CD4-positive, alpha-beta T cell treated with Interleukin-15 for 4 hours (primary cell): ENCODE measurements around the gene AKR1B15.
"Not testable (repeated sequence)": the region's sequence is repeated elsewhere in the genome, so short reads cannot be mapped to it uniquely, and the experiment has no call there.

ENCODE experiments used
- DNase-seq: peaks from one replicate; pipeline ENCODE4 v3.0.0-alpha.2; 2020; ENCODE audit warnings: low spot score

AKR1B15 gene

DNA sequence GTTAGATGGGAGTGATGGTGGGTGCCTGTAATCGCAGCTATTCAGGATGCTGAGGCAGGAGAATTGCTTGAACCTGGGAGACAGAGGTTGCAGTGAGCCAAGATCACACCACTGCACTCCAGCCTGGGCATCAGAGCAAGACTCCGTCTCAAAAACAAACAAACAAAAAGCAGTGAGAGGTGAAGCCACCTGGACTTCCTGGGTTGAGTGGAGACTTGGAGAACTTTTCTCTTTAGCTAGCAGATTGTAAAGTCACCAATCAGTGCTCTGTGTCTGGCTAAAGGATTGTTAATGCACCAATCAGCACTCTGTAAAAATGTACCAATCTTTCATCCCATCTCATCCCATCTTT is 14.5 kb downstream of the AKR1B15 start:
- not testable (repeated sequence) for DNase-seq

DNA sequence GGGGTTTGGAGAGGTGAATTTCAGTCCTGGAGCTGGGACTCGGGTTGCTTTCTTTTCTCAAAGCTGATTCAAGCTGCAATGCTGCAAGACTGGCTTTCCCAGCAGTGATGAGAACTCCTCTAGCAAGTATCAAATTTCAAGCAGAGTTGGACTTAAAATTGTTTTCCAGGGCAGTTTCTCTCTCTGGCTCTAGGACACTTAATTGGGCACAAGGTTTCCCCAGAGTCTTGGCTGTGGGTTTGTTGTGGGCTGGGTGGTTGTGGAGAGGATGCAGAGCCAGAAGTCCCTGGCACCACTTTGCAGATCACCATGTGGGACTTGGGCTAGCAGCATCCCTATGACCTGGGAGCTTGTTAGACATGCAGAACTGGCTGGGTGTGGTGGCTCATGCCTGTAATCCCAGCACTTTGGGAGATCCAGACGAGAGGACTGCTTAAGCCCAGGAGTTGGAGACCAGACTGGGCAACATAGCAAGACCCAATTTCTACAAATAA is 16.8 kb downstream of the AKR1B15 start:
- DNase-seq: no peak

DNA sequence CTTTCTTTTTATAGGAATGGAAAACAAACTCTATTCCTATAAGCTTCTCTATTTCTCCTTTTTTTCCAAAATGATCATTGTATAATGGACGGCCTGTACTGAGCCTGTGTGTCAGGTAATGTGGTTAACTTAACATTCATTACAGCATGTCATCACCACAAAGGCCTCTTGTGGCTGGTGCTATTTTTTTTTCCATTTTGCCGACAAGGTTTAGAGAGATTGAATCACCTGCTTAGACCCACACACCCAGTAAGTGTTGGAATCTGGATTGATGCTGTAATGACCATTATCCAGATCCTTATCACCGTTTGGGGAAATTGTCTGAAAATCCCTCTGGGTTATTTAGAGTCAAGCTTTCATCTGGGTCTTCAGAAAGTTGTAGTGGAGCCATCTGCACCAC is 18.5 kb downstream of the AKR1B15 start:
- DNase-seq: no peak

DNA sequence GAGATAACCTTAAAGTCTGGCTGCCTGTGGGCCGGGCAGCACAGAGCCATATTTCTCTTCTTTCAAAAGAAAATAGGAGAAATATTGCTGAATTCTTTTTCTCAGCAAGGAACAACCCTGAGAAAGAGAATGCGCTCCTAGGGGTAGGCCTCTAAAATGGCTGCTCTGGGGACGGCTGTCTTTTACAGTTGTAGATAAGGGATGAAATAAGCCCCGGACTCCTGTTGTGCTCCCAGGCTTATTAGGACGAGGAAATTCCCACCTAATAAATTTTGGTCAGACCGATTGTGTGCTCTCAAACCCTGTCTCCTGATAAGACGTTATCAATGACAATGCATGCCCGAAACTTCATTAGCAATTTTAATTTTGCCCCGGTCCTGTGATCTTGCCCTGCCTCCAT is 21.1 kb downstream of the AKR1B15 start:
- not testable (repeated sequence) for DNase-seq

DNA sequence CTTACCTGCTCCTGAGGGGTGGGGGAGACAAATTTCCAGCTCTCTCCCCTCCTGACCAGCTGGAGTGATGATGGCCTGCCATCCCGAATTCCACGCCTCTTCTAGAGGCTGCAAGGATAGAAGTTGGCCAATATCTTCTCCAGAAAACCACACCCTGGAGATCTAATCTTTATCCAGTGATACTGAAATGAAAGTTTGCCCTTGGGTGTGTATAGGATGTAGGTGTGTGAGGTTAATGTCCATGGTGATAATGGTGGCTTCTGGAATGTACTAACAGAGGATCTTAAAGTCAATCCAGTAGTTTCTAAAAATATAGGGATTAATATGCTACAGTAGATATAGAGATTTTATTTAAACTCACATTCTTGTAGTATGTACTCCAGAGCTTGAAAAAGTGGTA is 22.2 kb downstream of the AKR1B15 start:
- no peak for DNase-seq

DNA sequence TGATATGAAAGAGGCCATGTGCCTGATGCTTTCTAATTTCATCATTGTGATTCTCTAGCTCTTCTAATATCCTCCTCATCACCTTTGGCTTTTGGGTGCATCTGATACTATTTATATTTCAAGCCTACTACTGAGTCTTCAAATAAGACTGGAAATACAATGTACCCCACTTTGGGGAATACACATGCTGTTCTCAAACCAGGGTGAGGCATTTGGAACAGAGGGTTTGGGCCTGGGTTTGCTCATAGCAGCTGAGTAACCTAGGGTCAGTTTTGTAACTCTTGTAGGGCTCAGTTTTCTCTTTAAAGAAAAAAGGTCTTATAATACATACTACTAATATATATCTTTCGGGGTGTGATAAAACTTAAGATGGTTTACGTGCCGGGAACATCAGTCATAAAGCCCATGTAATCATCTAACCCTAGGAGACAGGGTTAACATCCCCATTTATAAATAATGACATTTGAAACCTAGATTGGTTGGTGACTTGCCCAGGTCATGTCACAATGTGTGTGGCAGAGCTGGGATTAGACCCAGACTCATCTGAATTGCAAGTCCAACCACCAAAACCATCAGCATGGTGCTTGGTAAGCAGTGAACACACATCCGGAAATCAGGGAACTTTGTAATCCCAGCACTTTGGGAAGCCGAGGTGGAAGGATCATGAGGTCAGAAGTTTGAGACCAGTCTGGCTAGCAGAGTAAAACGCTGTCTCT is 23.0 kb downstream of the AKR1B15 start:
- no peak for DNase-seq

DNA sequence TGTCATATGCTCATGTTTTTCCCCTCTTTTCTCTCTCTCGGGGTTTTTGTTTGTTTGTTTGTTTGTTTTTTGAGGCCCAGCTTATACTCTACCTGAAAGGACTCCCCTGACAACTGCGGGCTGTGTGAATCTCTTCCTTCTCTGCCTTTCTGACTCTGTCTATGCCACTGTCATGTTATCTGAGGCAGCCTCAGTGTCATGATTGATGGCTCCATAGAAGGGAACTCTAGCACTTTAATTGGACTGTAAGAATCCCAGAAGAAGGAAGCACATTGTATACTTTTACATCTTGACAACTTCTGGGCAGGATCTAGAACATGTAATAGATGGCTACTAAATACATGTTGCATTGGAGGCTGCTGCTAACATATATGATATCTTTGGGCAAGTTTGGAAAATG is 25.4 kb downstream of the AKR1B15 start:
- DNase-seq: no peak

DNA sequence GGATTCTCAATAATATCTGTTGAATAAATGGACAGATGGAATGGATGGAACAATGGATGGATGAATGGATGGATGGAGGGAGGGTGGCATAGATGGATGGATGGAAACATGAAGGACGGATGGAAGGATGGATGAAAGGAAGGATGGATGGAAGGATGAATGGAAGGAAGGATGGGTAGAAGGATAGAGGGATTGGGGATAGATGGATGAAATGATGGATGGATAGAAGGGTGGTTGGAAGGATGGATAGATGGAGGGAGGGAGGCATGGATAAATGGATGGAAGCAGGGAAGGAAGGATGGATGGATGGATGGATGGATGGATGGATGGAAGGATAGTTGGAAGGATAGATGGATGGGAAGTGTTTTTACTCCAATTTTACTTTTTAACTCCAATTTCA is 35.4 kb downstream of the AKR1B15 start:
- DNase-seq: no peak

DNA sequence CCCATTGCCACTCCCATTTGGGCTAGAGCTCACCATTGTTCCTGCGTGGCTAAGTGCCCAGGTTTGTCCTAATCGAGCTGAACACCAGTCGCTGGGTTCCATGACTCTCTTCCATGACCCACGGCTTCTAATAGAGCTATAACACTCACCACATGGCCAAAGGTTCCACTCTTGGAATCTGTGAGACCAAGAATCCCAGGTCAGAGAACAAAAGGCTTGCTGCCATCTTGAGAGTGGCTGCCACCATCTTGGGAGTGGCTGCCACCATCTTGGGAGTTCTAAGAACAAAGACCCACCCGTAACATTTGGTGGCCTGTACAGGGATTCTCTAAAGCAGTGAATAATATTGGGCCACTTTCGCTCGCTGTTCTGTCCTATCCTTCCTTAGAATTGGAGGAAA is 37.0 kb downstream of the AKR1B15 start:
- no peak for DNase-seq

DNA sequence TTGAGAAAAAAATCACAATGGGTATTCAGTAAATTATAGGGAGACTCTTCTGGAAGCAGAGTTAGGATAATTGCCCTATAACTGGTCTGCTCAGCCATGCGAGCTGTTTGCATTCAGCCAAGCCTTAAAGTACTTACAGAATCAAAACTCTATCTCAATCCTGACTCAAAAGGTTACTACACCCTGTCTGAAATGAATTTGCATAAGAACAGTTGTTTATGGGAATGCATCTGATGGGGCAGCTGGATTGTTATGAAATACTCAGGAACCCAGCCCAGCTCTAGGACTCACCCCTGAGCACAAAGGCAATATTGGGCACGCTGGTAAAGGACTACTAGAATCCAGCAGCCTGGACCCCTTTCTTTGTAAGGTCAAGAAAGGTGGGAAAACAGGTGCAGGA is 38.8 kb downstream of the AKR1B15 start:
- no peak for DNase-seq

DNA sequence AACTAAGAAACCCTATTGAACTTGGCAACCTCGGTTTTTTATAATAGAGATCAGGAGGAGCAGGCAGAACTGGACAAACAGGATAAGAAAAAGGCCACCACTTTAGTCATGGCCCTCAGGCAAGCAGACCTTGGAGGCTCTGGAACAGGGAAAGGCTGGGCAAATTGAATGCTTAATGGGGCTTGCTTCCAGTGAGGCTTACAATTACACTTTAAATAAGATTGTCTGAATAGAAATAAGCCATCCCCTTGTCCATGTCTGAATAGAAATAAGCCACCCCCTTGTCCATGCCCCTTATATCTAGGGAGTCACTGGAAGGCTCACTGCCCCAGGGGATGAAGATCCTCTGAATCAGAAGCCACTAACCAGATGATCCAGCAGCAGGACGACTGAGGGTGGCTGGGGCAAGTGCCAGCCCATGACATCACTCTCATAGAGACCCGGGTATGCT is 40.6 kb downstream of the AKR1B15 start:
- no peak for DNase-seq

DNA sequence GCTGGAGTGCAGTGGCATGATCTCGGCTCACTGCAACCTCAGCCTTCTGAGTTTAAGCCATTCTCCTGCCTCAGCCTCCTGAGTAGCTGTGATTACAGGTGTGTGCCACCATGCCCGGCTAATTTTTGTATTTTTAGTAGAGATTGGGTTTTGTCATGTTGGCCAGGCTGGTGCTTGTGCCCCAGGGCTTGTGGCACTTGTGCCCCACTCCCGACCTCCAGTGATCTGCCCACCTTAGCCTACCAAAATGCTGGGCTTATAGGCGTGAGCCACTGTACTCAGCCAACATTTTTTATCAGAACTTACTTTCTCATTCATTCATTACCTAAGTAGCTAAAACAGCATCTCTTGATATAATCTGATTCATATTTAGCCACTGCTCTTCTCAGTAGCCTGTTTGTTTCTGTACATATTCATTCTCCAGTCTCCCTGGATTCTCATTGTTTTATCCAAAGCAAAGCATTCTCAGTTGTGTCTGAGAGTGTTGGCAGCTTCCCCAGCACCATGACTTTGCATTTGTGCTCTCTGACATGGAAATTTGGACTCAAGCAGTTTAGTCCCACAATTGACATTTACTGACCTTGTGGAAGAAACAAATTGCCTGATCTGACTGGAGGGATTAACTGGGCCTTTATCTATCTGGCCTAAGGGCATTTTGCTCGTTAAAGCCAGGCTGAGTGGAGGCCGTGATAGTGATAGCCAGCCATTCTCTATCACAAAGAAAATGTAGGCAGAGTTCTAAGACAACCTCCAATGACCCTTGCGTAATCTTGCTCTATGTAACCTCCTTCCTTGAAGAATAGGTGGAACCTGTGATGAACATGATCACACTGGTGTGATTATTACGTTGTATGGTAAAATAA is 44.9 kb downstream of the AKR1B15 start:
- DNase-seq: no peak

DNA sequence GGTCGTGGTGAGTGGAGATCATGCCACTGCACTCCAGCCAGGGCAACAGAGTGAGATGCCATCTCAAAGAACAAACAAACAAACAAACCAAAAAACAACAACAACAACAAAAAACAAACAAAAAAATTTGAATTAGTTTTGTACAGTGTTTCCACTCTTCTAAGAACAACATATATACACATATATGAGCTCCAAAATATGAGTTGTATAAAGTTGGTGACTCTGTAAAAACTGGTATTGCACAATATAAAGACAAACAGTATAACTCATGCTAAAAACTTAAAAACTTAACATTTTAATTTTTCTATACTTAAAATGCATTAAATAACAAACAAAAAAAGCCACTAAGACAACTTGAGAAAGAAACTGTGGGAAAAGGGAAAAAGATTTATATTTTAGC is 46.0 kb downstream of the AKR1B15 start:
- no peak for DNase-seq

DNA sequence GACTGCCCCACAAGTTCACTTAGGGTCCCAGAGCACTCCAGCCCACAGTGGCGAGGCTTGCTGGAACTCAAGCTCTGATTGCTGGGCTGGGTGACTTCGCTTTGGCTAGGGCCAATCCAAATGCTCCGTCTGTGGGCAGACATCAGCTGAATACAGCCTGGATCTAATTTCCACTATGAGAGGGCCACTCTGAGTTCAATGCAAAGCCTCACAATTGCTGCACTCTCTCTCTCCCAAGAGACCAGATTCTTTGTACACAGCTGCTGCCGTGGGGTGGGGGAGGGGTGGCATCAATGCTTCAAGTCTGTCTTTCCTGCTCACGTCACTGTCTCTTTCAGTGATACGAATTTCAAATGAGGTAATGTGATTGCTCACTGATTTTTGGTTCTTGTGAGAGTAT is 50.5 kb downstream of the AKR1B15 start:
- no peak for DNase-seq

DNA sequence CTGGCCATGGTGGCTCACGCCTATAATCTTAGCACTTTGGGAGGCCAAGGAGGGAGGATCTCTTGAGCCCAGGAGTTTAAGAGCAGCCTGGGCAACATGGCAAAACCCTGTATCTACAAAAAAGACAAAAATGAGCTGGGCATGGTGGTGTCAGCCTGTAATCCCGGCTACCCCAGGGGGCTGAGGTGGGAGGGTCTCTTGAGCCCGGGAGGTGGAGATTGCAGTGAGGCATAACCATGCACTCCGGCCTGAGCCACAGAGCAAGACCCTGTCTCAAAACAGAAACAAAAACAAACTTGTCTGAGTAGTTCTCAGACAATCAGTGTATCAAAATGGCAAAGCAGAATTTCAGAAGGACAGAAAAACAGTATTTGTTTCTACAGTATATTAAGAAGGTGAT is 52.5 kb downstream of the AKR1B15 start:
- DNase-seq: no peak

DNA sequence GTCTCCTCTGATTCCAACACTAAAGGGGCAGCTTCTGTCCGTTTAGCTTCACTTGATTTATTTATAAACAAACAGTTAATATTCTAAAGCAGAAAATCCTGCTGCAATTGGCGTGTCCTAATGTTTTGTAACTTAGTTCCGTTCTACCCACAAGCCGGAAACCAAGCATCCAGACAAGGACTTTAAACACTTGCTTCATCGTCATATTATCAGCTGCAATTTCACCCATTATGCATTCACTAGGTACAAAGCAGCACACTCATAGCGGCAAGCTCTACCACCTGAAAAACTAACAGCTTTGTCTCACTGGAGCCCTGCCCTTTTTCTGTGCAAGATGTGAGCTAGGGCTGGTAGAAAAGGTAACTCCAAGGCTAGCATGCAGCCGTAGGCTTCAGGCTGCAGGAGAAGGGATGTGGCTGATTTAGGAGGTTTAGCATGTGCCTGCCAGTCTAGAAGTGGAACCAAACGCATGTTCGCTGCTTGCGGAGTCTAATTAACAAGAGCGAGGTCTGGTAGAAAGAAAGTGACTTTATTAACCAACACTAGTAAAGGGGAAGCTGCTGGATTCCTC is 54.1 kb downstream of the AKR1B15 start:
- no peak for DNase-seq

DNA sequence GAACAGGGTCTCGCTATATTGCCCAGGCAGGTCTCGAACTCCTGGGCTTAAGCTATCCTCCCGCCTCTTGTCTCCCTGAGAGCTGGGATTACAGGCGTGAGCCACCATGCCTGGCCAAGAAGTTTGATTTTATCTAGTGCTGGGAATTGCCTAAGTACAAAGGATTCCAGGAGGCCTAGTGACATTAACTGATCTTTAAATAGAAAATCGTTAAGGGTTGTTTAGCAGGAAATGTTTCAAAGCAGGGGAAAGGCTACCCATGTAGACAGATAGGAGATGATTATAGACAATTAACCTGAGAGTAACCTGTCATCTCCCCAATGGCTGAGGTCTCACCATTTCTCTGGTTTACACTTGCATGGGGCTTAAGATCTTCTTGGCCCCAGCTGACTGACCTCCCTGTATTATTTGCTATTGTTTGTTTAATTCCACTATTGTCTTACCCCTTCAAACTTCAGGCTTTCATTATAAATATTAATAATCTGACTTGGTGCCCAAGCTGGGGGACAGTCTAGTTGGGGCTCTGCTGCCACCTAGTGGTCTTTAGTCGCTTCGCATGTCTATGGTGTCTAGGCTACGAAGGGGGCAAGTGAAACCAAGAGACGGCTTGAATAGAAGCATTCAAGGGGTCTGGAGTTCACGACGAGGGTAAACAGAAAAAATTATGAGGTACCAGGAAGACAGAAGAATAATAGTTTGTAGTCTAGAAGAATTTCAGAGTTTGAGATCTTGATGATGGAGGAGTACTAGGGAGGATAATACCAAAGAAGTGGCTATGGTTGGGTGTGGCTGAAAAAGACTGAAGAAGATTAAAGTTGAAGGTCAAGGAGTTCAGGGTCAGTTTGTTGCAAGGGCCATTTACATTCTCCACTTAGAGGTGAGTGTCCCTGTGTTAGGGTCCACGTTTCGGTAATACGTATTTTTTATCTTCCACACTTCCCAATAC is 57.3 kb downstream of the AKR1B15 start:
- DNase-seq: peak; percentile 62

DNA sequence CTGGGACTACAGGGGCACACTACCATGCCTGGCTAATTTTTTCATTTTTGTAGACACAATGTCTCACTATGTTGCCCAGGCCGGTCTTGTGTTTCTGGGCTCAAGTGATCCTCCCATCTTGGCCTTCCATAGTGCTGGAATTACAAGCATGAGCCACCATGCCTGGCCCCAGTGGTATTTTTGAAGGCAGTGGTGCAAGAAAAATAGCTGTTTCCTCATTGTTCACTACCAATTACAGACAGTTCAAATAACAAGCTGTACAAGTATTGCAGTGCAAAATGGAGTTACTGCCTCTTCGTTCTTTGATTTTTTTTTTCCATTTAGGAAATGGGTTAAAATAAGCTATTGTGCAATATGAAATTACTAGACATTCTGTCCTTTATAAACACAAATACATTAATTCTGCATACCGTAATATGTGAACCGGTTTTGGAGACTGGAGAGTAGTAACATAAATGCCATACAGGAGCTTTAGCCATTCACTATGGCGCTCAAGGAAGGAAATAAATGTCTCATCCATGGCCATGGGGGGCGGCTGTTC is 62.8 kb downstream of the AKR1B15 start:
- DNase-seq: no peak

DNA sequence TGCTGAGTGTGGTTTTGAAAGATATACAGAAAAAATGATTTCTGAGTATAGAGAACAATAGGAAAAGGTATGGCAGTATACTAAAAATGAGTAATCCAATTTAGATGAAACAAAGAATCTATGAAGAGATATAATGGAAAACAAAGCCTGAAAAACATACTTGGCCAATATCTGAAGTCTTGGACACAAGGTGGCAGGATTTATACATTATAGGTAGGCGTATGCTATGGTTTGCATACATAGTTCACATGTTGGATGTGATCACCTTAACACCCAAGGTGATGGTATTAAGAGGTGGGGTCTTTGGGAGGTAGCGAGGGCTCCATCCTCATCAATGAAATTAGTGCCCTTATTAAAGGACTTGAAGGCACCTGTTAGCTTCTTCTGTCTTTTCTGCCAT is 63.3 kb downstream of the AKR1B15 start:
- no peak for DNase-seq

DNA sequence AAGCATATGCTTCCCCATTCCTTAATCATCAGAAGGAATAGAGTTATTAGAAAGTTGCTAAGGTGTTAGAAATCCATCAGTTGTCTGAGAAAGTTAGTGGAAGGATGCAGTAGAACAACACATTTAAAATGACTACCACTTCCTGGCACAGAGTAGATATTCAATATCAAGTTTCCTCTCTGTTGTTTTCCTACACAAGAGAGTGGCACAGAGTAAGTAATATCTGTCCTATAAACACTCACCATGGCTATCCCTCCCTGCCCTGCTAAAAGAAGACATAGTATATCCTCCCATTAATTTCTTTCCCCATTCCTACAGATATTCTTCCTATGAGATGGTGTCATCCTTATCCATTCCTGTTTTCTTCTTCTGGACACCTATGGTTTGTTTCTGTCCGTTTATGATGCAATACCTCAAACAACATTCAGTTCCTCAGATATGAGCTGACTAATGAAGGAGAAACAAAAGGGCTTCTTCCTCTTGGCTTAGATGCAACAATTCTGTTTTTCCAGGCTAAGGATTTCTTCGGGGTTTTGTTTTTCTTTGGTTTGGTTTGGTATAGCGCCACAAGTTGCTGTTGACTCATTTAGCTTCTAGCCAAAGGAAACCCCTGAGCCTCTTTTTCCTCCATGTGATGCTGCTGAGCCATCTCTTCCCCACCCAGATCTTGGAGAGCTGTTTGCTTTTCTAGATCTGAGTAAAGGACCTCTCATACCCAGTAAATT is 64.9 kb downstream of the AKR1B15 start:
- DNase-seq: no peak

DNA sequence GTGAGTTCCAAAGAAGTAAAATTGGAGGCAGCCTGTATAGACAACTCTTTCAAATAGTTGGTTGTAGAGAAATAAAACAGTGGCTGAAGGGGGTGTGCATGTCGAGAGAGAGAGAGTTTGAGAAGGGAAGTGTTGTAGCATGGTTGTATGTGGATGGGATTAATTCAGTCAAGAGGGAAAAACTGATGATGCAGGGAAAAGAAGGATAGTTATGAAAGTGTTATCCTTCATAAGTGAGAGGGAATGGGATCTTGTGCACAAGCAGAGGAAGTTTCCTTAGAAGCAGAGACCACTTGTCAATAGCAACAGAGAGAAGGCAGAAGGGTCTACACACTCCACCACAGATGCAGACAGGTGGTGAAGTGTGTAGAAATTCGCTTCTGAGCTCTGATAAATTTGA is 67.7 kb downstream of the AKR1B15 start:
- no peak for DNase-seq
